IMR-90 (cell line): Measurements from ENCODE around the gene SLC23A2. TPM values are rescaled to one million over a fixed set of nuclear protein-coding genes. Genes with fewer than 3 reads are reported as not detected.
"Not testable (repeated sequence)": the region's sequence is repeated elsewhere in the genome, so short reads cannot be mapped to it uniquely, and the experiment has no call there.

Source experiments
- ATAC-seq: fragments of 200-7000 bp; cut with Tn5 transposase; 2 replicates; pipeline ENCODE4 v1.9.1; 2020; ENCODE audit warnings: low read depth, mild to moderate bottlenecking, moderate library complexity
- BruUV-seq: library from RNA; stranded (reverse); fragments of 400-500 nt; replicated peaks from 2 replicates; lab custom pipeline; 2021; lab: Mats Ljungman, UMichigan
- CTCF ChIA-PET: fragments of 300-600 bp; formaldehyde crosslinking; extraction: SDS; loops from one replicate; lab custom pipeline; 2021; ENCODE audit warnings: antibody characterized with exemption; lab: Yijun Ruan, JAX
- POLR2A ChIA-PET: fragments of 300-600 bp; sonication (Branson Sonifier 250); formaldehyde crosslinking; loops from one replicate; lab custom pipeline; 2022; ENCODE audit warnings: antibody characterized with exemption; ENCODE audit not compliant: unreplicated experiment; lab: Charles Lee
- DNase-seq: peaks from one replicate; pipeline ENCODE4 v3.0.0; 2013
- H2AFZ ChIP-seq: replicated peaks from 2 replicates; pipeline ENCODE3; 2013; ENCODE audit warnings: low read length, mild to moderate bottlenecking; ENCODE audit not compliant: poor library complexity
- H2AK5ac ChIP-seq: 2 replicates; pipeline ENCODE4 v1.6.1; 2013; ENCODE audit warnings: low read depth, low read length, inconsistent platforms
- H2AK9ac ChIP-seq: replicated peaks from 2 replicates; pipeline ENCODE3; 2013; ENCODE audit warnings: mild to moderate bottlenecking, low read depth, low read length, moderate library complexity; ENCODE audit not compliant: poor library complexity
- H2BK120ac ChIP-seq: 2 replicates; pipeline ENCODE4 v1.6.1; 2013; ENCODE audit warnings: low read depth, low read length, inconsistent platforms
- H2BK15ac ChIP-seq: 3 replicates; pipeline ENCODE4 v1.6.1; 2013; ENCODE audit warnings: low read depth, low read length, inconsistent platforms
- H2BK20ac ChIP-seq: 2 replicates; pipeline ENCODE4 v1.6.1; 2013; ENCODE audit warnings: low read depth, mild to moderate bottlenecking, inconsistent platforms, low read length, moderate library complexity
- H2BK5ac ChIP-seq: 2 replicates; pipeline ENCODE4 v1.6.1; 2013; ENCODE audit warnings: mild to moderate bottlenecking, low read depth, low read length, inconsistent platforms; ENCODE audit not compliant: poor library complexity, severe bottlenecking
- H3K14ac ChIP-seq: replicated peaks from 2 replicates; pipeline ENCODE4 v1.6.1; 2013; ENCODE audit warnings: low read depth, low read length, inconsistent platforms
- H3K18ac ChIP-seq: 2 replicates; pipeline ENCODE4 v1.6.1; 2013; ENCODE audit warnings: low read depth, low read length, control low read depth
- H3K23ac ChIP-seq: 2 replicates; pipeline ENCODE4 v1.6.1; 2013; ENCODE audit warnings: low read depth, low read length, inconsistent platforms
- H3K27ac ChIP-seq: 2 replicates; pipeline ENCODE4 v1.5.1; 2013; ENCODE audit warnings: mild to moderate bottlenecking, control low read depth, low read length; ENCODE audit not compliant: insufficient read depth
- H3K27me3 ChIP-seq: 2 replicates; pipeline ENCODE4 v1.6.1; 2013; ENCODE audit warnings: low read length; ENCODE audit not compliant: control insufficient read depth, insufficient read depth
- H3K36me3 ChIP-seq: 2 replicates; pipeline ENCODE4 v1.6.1; 2013; ENCODE audit warnings: low read length, mixed read lengths; ENCODE audit not compliant: control insufficient read depth, insufficient read depth
- H3K4ac ChIP-seq: 2 replicates; pipeline ENCODE4 v1.6.1; 2013; ENCODE audit warnings: low read depth, low read length, inconsistent platforms
- H3K4me1 ChIP-seq: 2 replicates; pipeline ENCODE4 v1.6.1; 2013; ENCODE audit warnings: low read length, mixed read lengths; ENCODE audit not compliant: control insufficient read depth, insufficient read depth
- H3K4me2 ChIP-seq: 2 replicates; pipeline ENCODE4 v1.6.1; 2013; ENCODE audit warnings: low read depth, mild to moderate bottlenecking, control low read depth, low read length, moderate library complexity
- H3K4me3 ChIP-seq: 2 replicates; pipeline ENCODE4 v1.5.1; 2013; ENCODE audit warnings: low read depth, mild to moderate bottlenecking, control low read depth, low read length, moderate library complexity; ENCODE audit not compliant: insufficient read depth
- H3K56ac ChIP-seq: 2 replicates; pipeline ENCODE4 v1.6.1; 2013; ENCODE audit warnings: low read length, inconsistent platforms; ENCODE audit not compliant: insufficient read depth; ENCODE audit errors: extremely low read depth
- H3K79me1 ChIP-seq, 2 experiments: 2 replicates each; pipeline ENCODE4 v1.6.1; 2013; ENCODE audit warnings: low read length in 2 of 2, inconsistent platforms in 1 of 2, low read depth in 1 of 2
- H3K9ac ChIP-seq: 2 replicates; pipeline ENCODE4 v1.6.1; 2013; ENCODE audit warnings: low read depth, low read length, control low read depth
- H3K9me1 ChIP-seq: 2 replicates; pipeline ENCODE4 v1.6.1; 2013; ENCODE audit warnings: low read length, inconsistent platforms; ENCODE audit not compliant: insufficient read depth
- H3K9me3 ChIP-seq: 2 replicates; pipeline ENCODE4 v1.6.1; 2013; ENCODE audit warnings: low read length; ENCODE audit not compliant: control insufficient read depth, insufficient read depth
- H4K20me1 ChIP-seq: 2 replicates; pipeline ENCODE4 v1.6.1; 2013; ENCODE audit warnings: low read length, inconsistent platforms; ENCODE audit not compliant: insufficient read depth
- H4K5ac ChIP-seq: 2 replicates; pipeline ENCODE4 v1.6.1; 2013; ENCODE audit warnings: mild to moderate bottlenecking, low read depth, low read length, control low read depth
- H4K8ac ChIP-seq, 2 experiments: 2 replicates each; pipeline ENCODE4 v1.6.1; 2013; ENCODE audit warnings: low read depth in 2 of 2, low read length in 2 of 2, control low read depth in 1 of 2, inconsistent platforms in 1 of 2
- H4K91ac ChIP-seq: 2 replicates; pipeline ENCODE4 v1.6.1; 2013; ENCODE audit warnings: low read depth, low read length, inconsistent platforms; ENCODE audit not compliant: insufficient read depth
- WGBS, 2 experiments: methylation state at CpG; one replicate each; pipeline versions ENCODE4 v1.1.5 to v1.1.7; 2013; ENCODE audit warnings: missing lambda C conversion rate in 2 of 2; ENCODE audit not compliant: insufficient read length in 1 of 2; ENCODE audit errors: extremely low coverage in 2 of 2; 5-methylcytosine and 5-hydroxymethylcytosine counted together
- dilution Hi-C: fragments of 300-500 bp; cut with HindIII; formaldehyde crosslinking; loops from one replicate; pipeline ENCODE4 v1.14.3; 2018; ENCODE audit warnings: low sequenced_read_pairs; ENCODE audit not compliant: unreplicated experiment
- in situ Hi-C: fragments of 300-500 bp; cut with MboI; formaldehyde crosslinking; loops from 3 replicates; pipeline ENCODE4 v1.14.3; 2019; ENCODE audit warnings: low sequenced_read_pairs, inconsistent platforms, mixed read lengths
- intact Hi-C: fragments of 100-400 bp; cut with micrococcal nuclease; formaldehyde crosslinking; loops from 2 replicates; pipeline ENCODE4 v1.10.0; 2022
- polyA plus RNA-seq, 3 experiments: library from polyadenylated mRNA; depleted of rRNA; stranded (reverse); fragments of >200 nt; gene quantifications; 2 replicates each; pipeline ENCODE4 v1.2.3, GENCODE V29; 2012; ENCODE audit warnings: low replicate concordance in 1 of 3
- total RNA-seq: library from RNA; depleted of rRNA; stranded (reverse); fragments of >200 nt; gene quantifications from 2 replicates; pipeline ENCODE4 v1.2.3, GENCODE V29; 2012

SLC23A2 gene
- total and polyA plus RNA-seq, 2 of the 4 experiments (the other 2 are of a cell fraction), result 10.2 to 14.4 TPM

- H3K9ac ChIP-seq, H3K27me3 ChIP-seq, H3K14ac ChIP-seq, intact Hi-C loops, H2AK5ac ChIP-seq, dilution Hi-C loops, H3K4me2 ChIP-seq, in situ Hi-C loops, H3K18ac ChIP-seq, H3K4me3 ChIP-seq, H3K4ac ChIP-seq, ATAC-seq, H3K9me1 ChIP-seq, H2AFZ ChIP-seq, H2BK120ac ChIP-seq, H2BK15ac ChIP-seq, BruUV-seq, H4K91ac ChIP-seq, H3K9me3 ChIP-seq, H2BK20ac ChIP-seq, H3K4me1 ChIP-seq, H3K79me1 ChIP-seq, H4K5ac ChIP-seq, POLR2A ChIA-PET, H3K27ac ChIP-seq, H3K23ac ChIP-seq, CTCF ChIA-PET, H3K56ac ChIP-seq, H2BK5ac ChIP-seq, H2AK9ac ChIP-seq, DNase-seq, H4K8ac ChIP-seq, H4K20me1 ChIP-seq: not testable (repeated sequence)
- peaks cover 25% of the 10 kb centered on the region for H3K36me3 ChIP-seq
- WGBS, 2 experiments, result 100% methylated on average over 1 of the region's 5 CpGs; no CpG with 5 or more reads in 1 of the 2 experiments
These were observed 123.2 kb downstream of the SLC23A2 start for GRCh38 chr20:4878099-4878498.
